ENCODE results near the gene BEST4.
"Not testable (repeated sequence)": the region's sequence is repeated elsewhere in the genome, so short reads cannot be mapped to it uniquely, and the experiment has no call there.

Gene BEST4

DNA sequence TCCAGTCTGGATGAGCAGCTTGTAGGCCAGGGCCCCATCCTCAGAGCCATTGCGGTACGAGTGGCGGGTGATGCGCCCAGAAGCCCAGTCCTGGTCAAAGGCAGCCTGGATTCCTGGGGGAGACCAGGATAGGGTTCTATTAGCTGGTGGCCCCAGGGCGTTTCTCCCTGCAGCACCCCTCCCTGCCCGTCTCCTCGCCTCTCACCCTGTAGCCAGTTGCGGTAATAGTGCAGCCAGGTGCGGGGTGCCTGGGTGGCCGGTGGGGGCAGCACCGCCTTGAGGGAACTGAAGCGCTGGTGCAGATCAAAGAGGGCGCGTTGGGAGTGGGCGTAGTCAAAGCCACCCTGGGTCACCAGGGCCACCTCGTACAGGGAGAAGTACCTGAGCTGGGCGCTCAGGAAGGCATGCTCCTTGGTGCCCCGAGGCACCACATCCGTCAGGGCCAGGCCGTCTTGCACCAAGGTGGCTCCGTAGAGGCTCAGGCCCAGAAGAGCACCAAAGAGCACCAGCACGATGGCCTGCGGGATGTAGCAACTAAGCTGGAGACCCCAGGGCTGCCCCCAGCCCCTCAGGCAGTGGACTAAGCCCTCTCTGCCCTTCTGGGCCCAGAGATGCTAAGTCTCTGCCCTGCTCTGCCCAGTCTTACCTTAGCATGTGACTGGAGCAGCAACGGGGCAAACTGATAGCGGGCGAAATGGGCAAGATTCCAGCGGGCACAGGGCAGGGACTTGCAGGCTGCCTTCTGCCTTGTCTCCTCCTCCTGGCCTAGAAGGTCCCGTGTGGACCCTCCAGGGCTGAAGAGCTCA lies 39.4 kb upstream of the BEST4 start:
- Histone ChIP-seq H3K4me1 (ENCODE audit: control insufficient read depth, insufficient read depth, low read length) (peaks cover 4% of the 10 kb centered on the region), H3K4me3 (ENCODE audit: low read length) (no peak overlapping the region), H3K27ac (ENCODE audit: low read length) (no peak overlapping the region), H3K9me3 (ENCODE audit: control insufficient read depth, insufficient read depth, low read length) (no peaks in the 10 kb centered on the region), H3K36me3 (ENCODE audit: control insufficient read depth, insufficient read depth, low read length) (no peaks in the 10 kb centered on the region), H3K27me3 (ENCODE audit: control insufficient read depth, insufficient read depth, low read length) (no peaks in the 10 kb centered on the region)
- WGBS (ENCODE audit: insufficient coverage, insufficient read length) = no CpG with 5 or more reads among the region's 28 CpGs
- no peak for DNase-seq (ENCODE audit: low read depth, low spot score)

- Histone ChIP-seq H3K36me3 (ENCODE audit: control insufficient read depth, insufficient read depth, low read length) (no peaks in the 10 kb centered on the region), H3K9me3 (ENCODE audit: control insufficient read depth, insufficient read depth, low read length) (no peaks in the 10 kb centered on the region), H3K4me3 (ENCODE audit: low read length) (no peak overlapping the region), H3K27ac (ENCODE audit: low read length) (no peak overlapping the region), H3K4me1 (ENCODE audit: control insufficient read depth, insufficient read depth, low read length) (peaks cover under 1% of the 10 kb centered on the region; the same call in 1 of the 2 replicates), H3K27me3 (ENCODE audit: control insufficient read depth, insufficient read depth, low read length) (no peaks in the 10 kb centered on the region)
- DNase-seq (ENCODE audit: low read depth, low spot score) = no peak
- no CpG with 5 or more reads among the region's 24 CpGs for WGBS (ENCODE audit: insufficient coverage, insufficient read length)
Observed at GRCh38 chr1:44826375-44827196, 38.6 kb upstream of the BEST4 start.

- not testable (repeated sequence) for H3K27ac ChIP-seq (ENCODE audit: low read length); H3K4me3 ChIP-seq (ENCODE audit: low read length); H3K36me3 ChIP-seq (ENCODE audit: control insufficient read depth, insufficient read depth, low read length); H3K27me3 ChIP-seq (ENCODE audit: control insufficient read depth, insufficient read depth, low read length); DNase-seq (ENCODE audit: low read depth, low spot score); H3K9me3 ChIP-seq (ENCODE audit: control insufficient read depth, insufficient read depth, low read length); H3K4me1 ChIP-seq (ENCODE audit: control insufficient read depth, insufficient read depth, low read length)
- no CpG with 5 or more reads among the region's 6 CpGs for WGBS (ENCODE audit: insufficient coverage, insufficient read length)
Observed at GRCh38 chr1:44824392-44824791, 36.4 kb upstream of the BEST4 start.

- H3K27me3 ChIP-seq (ENCODE audit: control insufficient read depth, insufficient read depth, low read length) = no peaks in the 10 kb centered on the region
- no peaks in the 10 kb centered on the region; the same call in 1 of the 2 replicates for H3K4me1 ChIP-seq (ENCODE audit: control insufficient read depth, insufficient read depth, low read length)
- WGBS (ENCODE audit: insufficient coverage, insufficient read length) = no CpG with 5 or more reads among the region's 15 CpGs
- no peaks in the 10 kb centered on the region for H3K9me3 ChIP-seq (ENCODE audit: control insufficient read depth, insufficient read depth, low read length)
- no peaks in the 10 kb centered on the region for H3K36me3 ChIP-seq (ENCODE audit: control insufficient read depth, insufficient read depth, low read length)
- no peak overlapping the region for H3K27ac ChIP-seq (ENCODE audit: low read length)
- no peak for DNase-seq (ENCODE audit: low read depth, low spot score)
- H3K4me3 ChIP-seq (ENCODE audit: low read length) = no peak overlapping the region
Observed at GRCh38 chr1:44822981-44823451, 35.0 kb upstream of the BEST4 start.

DNA sequence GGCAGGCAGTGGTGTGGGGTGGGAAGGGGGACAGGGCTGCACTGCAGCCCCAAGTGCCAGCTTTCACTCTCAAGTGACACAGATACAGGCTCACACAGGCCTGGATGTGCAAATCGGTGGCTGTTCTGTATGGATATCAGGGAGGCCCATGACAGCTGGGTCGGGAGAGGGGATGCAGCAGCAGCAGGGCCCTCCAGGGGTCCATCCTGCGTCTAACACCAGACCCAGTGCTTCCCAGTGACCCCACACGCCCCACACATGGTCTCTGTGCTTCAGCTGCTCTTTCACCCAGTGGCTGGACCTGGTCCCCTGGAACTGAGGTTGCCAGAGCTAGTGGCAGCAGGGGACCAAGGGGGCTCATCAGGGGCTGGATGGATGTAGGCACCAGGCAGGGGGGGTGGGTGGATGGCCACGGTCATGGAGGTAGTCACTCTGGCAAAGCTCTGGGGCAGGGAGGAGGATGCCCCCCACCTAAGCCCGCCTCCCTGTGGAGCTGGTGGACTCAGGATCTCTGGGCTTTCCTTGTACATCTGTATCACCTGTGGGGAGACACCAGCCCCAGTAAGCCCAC lies 34.2 kb upstream of the BEST4 start:
- H3K9me3 ChIP-seq (ENCODE audit: control insufficient read depth, insufficient read depth, low read length) = no peaks in the 10 kb centered on the region
- H3K27ac ChIP-seq (ENCODE audit: low read length) = no peak overlapping the region
- no peaks in the 10 kb centered on the region for H3K36me3 ChIP-seq (ENCODE audit: control insufficient read depth, insufficient read depth, low read length)
- H3K4me3 ChIP-seq (ENCODE audit: low read length) = no peak overlapping the region
- H3K4me1 ChIP-seq (ENCODE audit: control insufficient read depth, insufficient read depth, low read length) = no peaks in the 10 kb centered on the region; the same call in 1 of the 2 replicates
- no CpG with 5 or more reads among the region's 6 CpGs for WGBS (ENCODE audit: insufficient coverage, insufficient read length)
- no peaks in the 10 kb centered on the region for H3K27me3 ChIP-seq (ENCODE audit: control insufficient read depth, insufficient read depth, low read length)
- DNase-seq (ENCODE audit: low read depth, low spot score) = no peak

DNA sequence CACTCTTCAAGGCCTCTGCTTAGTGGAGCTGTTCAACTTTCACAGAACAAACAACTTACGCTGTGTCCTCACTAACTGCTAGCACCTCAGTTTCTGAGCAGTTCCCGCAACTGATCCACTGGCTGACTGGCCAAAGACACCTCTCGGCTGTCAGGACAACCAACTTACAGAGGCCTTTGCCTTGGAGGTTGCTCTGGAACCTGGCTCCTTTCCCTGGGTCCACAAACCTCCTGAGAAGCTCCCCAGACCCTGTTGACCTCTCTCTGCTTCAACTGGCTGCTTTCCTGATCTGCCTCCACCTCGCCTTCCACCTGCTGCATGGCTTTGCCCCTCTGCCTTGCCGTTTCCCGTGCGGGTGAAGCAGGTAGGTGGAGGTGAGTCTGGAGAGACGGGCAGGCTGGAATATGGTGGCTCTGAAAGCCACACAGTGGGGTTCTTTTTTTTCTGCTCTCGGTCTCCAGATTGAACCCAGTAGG lies 33.3 kb upstream of the BEST4 start:
- no peak for DNase-seq (ENCODE audit: low read depth, low spot score)
- H3K4me3 ChIP-seq (ENCODE audit: low read length) = no peak overlapping the region
- H3K4me1 ChIP-seq (ENCODE audit: control insufficient read depth, insufficient read depth, low read length) = no peaks in the 10 kb centered on the region; the same call in 1 of the 2 replicates
- H3K27me3 ChIP-seq (ENCODE audit: control insufficient read depth, insufficient read depth, low read length) = no peaks in the 10 kb centered on the region
- no CpG with 5 or more reads among the region's 9 CpGs for WGBS (ENCODE audit: insufficient coverage, insufficient read length)
- H3K27ac ChIP-seq (ENCODE audit: low read length) = no peak overlapping the region
- H3K9me3 ChIP-seq (ENCODE audit: control insufficient read depth, insufficient read depth, low read length) = no peaks in the 10 kb centered on the region
- H3K36me3 ChIP-seq (ENCODE audit: control insufficient read depth, insufficient read depth, low read length) = no peaks in the 10 kb centered on the region

DNA sequence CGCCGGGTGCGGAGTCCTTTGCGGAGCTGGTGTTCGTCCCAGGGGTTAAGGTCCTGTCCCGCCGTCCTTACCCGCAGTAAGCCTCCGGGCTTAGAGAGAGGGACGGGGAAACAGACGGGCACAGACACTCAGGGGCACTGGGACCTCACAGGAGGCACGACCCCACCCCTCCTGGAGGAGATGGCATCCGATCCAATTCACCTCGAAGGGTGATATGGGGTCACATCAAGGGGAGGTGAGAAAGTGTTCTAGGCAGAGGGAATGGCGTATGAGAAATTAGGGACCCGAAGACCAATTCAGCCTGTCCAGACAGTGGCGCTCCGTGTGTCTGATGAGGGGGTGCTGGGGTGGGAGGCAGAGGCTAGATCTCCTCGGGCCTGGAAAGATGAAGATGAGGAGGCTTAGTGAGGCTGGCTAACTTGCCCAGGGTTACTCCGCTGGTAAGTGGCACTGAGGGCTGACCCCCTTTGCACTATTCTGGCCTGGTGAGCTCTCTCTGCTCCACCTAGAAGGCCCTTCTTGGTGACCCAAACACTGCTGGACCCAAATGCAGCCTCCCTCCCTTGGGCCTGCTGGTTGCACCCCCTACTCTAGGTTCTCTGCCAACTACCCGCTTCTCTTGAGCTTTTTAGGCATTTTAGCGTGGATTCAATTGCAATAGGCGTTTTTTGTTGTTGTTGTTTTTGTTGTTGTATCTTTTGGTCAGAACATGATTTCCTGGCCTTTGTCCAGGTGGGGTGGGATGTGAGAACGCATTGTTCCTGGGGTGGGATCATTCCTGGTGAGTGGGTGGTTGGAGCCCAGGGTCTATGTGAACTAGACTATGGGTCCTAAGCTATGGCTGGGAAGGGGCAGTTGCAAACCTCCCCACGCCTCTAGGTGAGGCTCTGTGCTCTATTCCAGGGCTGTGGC lies 32.6 kb upstream of the BEST4 start:
- no peak overlapping the region for H3K27ac ChIP-seq (ENCODE audit: low read length)
- H3K9me3 ChIP-seq (ENCODE audit: control insufficient read depth, insufficient read depth, low read length) = no peaks in the 10 kb centered on the region
- no peak for DNase-seq (ENCODE audit: low read depth, low spot score)
- WGBS (ENCODE audit: insufficient coverage, insufficient read length) = no CpG with 5 or more reads among the region's 25 CpGs
- peak overlapping the region; percentile 60; the same call in 1 of the 2 replicates for H3K4me3 ChIP-seq (ENCODE audit: low read length)
- no peaks in the 10 kb centered on the region; the same call in 1 of the 2 replicates for H3K4me1 ChIP-seq (ENCODE audit: control insufficient read depth, insufficient read depth, low read length)
- H3K36me3 ChIP-seq (ENCODE audit: control insufficient read depth, insufficient read depth, low read length) = no peaks in the 10 kb centered on the region
- H3K27me3 ChIP-seq (ENCODE audit: control insufficient read depth, insufficient read depth, low read length) = no peaks in the 10 kb centered on the region

GRCh38 chr1:44819608-44820327 lies 31.8 kb upstream of the BEST4 start:
- no CpG with 5 or more reads among the region's 33 CpGs for WGBS (ENCODE audit: insufficient coverage, insufficient read length)

GRCh38 chr1:44819196-44819607 lies 31.2 kb upstream of the BEST4 start:
- WGBS (ENCODE audit: insufficient coverage, insufficient read length) = no CpG with 5 or more reads among the region's 13 CpGs
- Histone ChIP-seq H3K27ac (ENCODE audit: low read length) (no peak overlapping the region), H3K4me3 (ENCODE audit: low read length) (no peak overlapping the region; the same call in 1 of the 2 replicates), H3K36me3 (ENCODE audit: control insufficient read depth, insufficient read depth, low read length) (no peaks in the 10 kb centered on the region), H3K4me1 (ENCODE audit: control insufficient read depth, insufficient read depth, low read length) (no peaks in the 10 kb centered on the region; the same call in 1 of the 2 replicates), H3K9me3 (ENCODE audit: control insufficient read depth, insufficient read depth, low read length) (no peaks in the 10 kb centered on the region), H3K27me3 (ENCODE audit: control insufficient read depth, insufficient read depth, low read length) (no peaks in the 10 kb centered on the region)
- DNase-seq (ENCODE audit: low read depth, low spot score) = no peak

More at GRCh38 chr1:44819608-44820327, 31.8 kb upstream of the BEST4 start:
- Histone ChIP-seq H3K27ac (ENCODE audit: low read length) (no peak overlapping the region), H3K36me3 (ENCODE audit: control insufficient read depth, insufficient read depth, low read length) (no peaks in the 10 kb centered on the region), H3K9me3 (ENCODE audit: control insufficient read depth, insufficient read depth, low read length) (no peaks in the 10 kb centered on the region), H3K4me3 (ENCODE audit: low read length) (peak overlapping the region; percentile 60; the same call in 1 of the 2 replicates), H3K27me3 (ENCODE audit: control insufficient read depth, insufficient read depth, low read length) (no peaks in the 10 kb centered on the region), H3K4me1 (ENCODE audit: control insufficient read depth, insufficient read depth, low read length) (no peaks in the 10 kb centered on the region; the same call in 1 of the 2 replicates)
- DNase-seq (ENCODE audit: low read depth, low spot score) = peak; percentile 66

Data from iPS DF 6.9 (cell line).